GM18907 (cell line): ENCODE measurements around the gene DHRS1.

ENCODE experiments used
- ATAC-seq: cut with Tn5 transposase; IDR thresholded peaks from one replicate; pipeline ENCODE4 v1.9.1; 2021; ENCODE audit warnings: mild to moderate bottlenecking, moderate library complexity; ENCODE audit not compliant: unreplicated experiment

DHRS1 gene

GRCh38 chr14:24267516-24267915 lies 32.1 kb downstream of the DHRS1 start:
- no peak for ATAC-seq

DNA sequence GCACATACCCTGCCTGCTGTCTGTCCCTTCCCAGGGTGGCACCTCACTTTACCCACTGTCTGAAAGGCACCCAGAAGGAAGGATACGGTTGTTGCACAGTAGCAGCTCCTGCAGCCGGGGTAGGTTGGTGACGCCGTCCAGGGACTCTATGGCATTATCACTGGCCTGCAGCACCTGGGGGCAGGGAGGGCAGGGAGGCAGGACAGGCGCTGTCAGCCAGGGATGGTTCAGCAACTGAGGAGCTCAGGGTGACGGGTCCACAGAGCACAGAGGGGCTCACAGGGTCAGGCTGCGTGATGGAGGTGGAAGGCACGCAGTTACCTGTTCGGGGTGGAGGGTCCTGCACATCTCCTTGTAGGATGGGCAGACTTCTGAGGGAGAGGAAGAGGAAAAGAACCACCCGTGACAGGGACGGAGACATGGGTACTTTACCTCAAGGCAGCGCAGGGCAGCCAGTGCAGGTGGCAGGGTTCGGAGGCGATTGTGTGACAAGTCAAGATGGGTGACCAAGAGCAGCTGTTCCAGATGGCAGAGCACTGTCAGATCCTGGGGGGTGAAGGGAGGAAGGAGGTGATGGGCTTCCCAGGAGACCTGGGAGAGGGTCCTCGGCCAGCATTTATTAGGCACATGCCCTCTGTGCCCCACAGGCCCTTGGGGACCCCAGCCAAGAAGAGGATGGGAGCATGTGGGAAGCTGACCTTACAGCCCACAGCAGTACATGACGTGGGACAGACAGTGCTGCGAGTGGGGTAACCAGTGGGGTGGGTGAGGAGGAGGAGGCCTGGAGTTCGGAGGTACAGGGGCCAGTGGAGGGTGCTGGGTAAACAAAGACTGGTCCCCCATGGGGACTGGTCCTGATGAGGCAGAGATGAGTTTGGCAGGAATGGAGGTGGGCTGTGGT lies 33.0 kb downstream of the DHRS1 start:
- no peak for ATAC-seq

- ATAC-seq = no peak
Observed at GRCh38 chr14:24264298-24264697, 35.3 kb downstream of the DHRS1 start.

DNA sequence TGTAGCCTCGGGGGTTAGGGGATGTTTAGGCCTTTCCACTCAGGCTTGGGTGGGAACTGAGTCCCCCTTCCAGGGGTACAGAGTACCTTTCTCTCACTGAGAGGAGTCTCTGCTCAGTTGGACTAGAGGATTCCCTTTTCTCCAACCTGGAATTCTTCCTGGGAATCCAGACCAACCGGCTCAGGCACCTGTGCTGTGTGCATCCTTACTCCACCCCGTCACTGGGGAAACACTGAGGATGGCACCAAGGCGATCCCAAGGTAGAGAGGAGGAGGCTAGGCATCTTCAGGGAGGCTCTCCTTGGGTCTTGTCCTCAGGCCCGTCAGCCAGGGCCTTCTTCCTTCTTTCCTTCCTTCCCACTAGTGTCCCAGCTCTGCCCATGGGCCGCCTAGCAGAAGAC lies 35.7 kb downstream of the DHRS1 start:
- no peak for ATAC-seq

- no peak for ATAC-seq
Observed at GRCh38 chr14:24262821-24263733, 36.5 kb downstream of the DHRS1 start, which contains the start of gene TGM1. Gene TGM1, minus strand, starts transcription at chr14:24263177. Its CDS starts 825 bp downstream, at chr14:24262352.

- ATAC-seq = no peak
Observed at GRCh38 chr14:24261969-24262327, 37.6 kb downstream of the DHRS1 start.

DNA sequence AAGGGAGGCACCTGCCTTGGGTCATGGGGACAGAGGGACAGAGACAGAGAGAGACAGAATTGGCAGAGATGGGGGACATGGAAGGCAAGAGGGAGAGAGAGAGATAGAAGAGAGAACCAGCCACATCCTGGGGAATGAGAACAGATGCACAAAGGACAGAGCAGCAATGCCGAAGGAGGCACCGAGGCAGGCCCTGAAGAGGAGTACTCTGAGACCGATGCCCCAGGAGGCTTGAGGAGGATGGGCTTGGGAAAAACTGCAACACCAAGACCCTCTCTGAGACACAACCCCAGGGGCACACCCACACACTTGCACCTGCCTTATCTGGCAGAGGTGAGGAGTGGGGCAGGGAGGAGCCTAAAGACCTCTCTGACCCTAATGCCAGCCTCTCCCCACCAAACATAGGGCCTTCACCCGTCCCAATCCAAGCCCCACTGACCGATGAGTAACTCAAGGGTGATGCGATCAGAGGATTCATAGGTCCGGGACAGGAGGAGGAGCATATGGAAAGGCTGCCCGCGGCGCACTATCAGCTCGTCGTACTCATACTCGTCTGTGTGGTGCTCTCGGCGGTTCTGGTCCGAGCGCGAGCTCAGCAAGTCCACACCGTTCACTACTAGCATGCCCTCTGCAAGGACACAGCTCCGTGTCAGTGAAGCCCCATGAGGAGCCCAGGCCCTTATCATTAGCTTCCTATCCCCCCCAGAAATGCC lies 38.2 kb downstream of the DHRS1 start:
- no peak for ATAC-seq

DNA sequence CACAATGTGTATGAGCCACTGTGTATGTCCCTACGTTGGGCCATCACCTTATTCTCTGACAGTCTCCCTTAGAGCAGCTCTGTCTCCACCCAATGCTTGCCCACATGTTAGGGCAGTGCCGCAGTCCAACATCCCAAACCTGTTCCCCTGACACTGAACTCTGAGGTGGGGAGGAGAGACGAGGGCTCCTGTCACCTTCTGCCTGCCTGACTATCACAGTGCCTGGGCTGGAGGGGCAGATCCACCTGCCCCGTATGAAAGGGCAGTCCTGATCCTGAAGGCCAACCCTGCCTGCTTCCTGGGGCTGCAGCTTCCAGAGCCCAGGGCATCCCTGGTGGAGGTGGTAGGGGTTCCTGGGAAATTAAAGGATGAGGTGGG lies 38.8 kb downstream of the DHRS1 start:
- no peak for ATAC-seq

DNA sequence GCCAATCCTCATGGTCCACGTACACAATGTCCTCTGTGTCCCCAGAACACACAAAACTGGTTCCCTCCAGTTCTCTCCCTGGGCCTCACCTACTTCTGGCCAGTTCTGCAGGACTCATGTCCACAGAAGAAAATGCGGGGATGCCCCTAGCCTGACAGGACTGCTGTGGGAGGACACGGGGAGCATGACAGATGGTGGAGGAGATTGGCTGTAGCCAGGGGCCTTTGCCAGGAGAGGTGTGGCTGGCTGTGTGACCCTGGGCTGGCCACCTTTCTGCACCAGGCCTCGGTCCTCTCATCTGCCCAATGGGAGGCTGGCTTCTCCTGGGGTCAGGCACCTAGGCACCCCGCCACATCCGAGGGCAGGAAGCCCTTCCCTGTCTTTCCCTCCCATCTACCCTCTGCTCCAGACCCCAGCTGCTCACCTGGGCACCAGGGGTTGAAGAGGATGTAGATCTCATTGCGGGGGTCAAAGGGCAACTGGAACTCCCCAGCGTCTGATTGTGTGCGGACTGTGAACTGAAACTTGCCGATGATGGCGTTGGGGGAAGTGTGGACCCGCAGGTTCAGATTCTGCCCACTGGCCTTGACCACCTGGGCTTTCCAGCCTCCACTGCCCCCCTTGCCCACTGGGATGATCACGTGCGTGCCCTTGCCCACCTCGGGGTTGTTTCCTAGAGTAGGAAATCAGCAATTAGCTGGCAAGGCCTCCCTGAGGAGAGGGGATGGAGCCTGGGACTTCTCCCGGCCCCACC lies 39.4 kb downstream of the DHRS1 start:
- no peak for ATAC-seq

- ATAC-seq = no peak
Observed at GRCh38 chr14:24259282-24260025, 40.1 kb downstream of the DHRS1 start.

DNA sequence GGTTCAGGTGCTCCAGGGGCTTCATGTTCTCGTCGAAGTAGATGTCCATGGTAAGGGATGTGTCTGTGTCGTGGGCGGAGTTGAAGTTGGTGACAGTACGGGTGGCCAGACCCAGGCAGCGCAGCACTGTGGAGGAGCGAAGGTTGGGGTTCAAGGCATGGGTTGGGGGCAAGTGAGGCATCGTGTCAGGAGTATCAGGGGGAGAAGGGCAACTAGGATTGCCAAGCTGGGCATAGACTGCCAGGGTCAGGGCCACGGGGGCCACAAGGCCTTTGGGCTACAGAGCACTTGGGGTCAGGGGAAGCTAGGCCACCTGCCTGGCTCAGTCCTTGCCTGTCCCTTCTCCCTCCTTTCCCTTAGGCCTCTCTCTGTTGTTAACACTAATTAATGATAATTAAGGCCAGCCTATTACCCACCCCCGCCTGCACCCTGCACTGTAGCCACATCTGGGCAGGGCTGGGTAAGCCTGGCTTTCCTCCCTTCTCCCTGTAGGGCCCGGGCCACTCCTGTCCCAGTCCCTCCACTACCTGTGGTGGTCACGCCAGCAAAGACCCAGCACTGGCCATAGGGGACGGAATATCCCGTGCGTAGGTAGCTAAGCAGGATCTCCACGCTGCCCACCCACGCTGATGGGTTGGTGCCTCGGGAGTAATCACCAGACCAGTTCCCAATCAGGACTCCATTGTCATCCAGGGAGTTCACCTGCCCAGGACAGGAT lies 40.9 kb downstream of the DHRS1 start:
- no peak for ATAC-seq

DNA sequence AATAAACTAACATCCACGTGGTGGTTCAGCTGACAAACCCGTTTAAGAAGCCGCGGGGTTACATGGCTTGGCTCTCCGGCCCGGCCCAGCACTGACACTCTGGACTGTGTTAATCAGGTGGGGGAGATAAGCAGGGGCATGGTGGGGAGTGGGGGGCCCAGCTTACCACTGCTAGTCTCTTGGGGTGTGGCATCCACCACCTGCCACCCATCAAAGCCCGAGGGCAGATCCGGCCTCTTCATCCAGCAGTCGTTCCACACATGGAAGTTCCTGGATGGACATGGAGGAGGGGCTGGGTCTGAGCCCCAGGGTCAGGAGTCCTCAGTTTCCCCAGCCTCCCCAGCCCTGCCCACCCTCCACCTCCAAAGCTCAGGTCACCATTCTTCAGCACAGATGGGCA lies 41.5 kb downstream of the DHRS1 start:
- ATAC-seq = no peak

DNA sequence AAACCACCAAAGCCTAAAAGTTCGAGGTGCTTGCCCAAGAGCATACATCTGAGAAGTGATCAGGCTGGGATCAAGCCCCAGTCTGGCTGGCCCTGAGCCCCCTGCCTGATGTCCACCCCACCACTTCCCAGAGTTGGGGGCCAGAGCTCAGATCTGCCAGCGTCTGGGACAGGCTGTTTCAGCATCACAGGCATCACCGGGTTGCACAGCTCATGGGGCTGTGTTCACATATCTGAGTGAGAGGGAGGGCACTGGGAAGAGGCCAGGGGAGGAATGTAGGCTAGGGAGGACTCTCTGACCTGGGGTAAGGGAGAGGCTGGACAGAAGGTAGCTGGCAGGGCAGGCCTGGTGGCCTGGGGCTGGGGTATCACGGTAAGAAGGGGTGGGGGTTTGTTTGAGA lies 42.6 kb downstream of the DHRS1 start:
- ATAC-seq = no peak

- ATAC-seq = no peak
Observed at GRCh38 chr14:24255931-24256711, 43.5 kb downstream of the DHRS1 start.

DNA sequence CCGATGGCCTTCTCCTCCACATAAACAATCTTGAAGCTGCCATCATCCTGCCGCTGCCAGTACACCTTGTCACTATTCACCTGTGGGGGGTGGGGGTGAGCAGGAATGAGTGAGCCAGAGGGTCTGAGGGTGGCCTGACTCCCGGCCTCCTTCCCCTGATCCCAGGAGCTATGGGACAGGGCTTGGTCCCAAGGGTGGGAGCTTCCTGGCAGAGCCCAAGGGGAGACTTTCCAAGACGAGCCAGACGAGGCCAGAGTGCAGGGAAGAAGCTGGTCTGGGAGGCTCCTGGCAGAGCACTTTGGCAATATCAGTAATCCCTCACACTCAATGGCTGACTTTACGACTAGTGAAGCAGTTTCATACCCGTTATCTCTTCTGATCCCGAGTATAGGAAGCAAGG lies 44.1 kb downstream of the DHRS1 start:
- ATAC-seq = no peak

DNA sequence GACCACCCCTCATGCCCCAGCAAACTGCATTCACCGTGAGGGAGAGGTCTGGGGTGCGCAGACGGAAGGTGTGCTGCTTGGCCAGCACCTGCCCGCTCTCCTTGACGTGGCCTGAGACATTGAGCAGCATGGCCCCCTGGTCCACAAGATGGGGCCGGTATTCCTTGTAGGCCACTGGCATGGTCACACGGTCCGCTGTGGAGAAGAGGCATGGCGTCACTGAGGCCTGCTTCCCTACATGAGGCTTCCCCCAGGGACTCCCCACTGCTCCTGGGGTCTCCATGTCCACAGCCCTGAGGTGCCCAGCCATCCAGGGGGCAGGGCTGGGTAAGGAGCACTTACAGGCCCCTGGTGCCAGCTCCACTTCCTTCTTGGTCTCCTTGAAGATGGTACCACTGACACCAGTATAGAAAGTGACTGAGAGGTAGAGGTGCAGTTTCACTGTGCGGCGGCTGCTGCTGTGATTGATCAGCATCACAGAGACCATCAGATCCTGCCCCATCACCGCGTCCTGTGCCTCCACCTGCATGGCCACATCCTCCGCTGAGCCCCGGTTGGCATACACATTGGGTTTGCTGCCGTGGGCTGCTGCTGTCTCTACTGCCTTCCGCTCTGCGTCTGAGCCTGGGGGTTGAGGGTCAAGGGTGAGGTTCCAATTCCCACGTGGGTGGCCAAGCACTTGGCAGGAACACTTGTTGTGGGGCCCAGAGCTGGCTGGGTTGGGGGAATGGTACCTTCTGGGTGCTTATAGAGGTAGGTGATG lies 44.8 kb downstream of the DHRS1 start:
- ATAC-seq = no peak

DNA sequence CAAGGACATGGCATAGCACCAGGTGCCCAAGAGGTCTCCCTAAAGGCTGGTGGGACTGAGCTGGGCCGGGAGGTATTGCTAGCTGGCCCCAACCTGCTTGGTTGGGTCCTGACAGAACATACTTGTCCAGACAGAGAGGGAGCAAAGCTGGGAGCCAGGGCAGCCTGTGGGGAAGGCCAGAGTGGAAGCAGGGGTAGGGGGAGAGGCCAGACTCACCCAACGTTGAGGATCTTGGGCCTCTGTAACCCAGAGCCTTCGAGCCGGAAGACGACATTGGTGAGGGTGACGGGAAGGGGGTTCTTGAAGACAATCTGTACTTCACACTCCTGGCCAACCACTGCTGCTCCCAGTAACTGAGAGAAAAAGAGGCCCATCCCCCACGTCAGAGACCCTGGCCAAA lies 45.6 kb downstream of the DHRS1 start:
- ATAC-seq = no peak
